HG03196 (cell line): ENCODE measurements around the gene DKK1.

Experiments used
- ATAC-seq: cut with Tn5 transposase; IDR thresholded peaks from one replicate; pipeline ENCODE4 v1.9.1; 2021; ENCODE audit not compliant: unreplicated experiment

Gene DKK1

GRCh38 chr10:52316500-52316899 lies 2.4 kb downstream of the DKK1 start:
- ATAC-seq = no peak

- ATAC-seq = no peak
Measured at GRCh38 chr10:52318136-52318701, 4.1 kb downstream of the DKK1 start.

DNA sequence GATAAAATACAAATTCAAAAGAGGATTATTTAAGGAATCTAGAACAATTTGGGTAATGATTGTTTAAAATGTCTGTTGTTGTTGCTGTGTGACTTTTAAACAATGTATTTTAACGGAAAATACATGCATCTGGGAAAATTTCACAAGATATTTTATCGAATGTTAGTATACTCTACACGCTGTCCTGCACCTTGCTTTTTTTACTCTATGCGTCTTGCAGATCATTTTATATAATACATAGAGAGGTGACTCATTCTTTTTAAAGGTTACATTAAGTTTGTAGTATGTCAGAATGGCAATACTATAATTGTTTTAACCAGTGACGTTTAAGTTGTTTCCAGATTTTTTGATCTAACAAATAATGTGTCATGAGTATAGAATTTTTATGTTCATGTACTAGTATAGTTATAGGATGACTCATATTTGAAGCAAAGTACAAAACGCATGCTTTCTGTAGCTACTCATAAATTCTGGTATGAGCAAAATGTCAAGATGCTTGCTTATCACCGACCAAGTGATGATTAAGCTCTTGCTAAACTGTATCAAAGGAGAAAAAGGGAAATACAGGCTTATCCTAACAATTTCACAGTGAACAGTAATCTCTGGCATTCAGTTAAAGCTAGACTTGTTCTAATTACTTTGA lies 4.9 kb downstream of the DKK1 start:
- ATAC-seq = no peak

GRCh38 chr10:52319926-52320325 lies 5.8 kb downstream of the DKK1 start:
- no peak for ATAC-seq

DNA sequence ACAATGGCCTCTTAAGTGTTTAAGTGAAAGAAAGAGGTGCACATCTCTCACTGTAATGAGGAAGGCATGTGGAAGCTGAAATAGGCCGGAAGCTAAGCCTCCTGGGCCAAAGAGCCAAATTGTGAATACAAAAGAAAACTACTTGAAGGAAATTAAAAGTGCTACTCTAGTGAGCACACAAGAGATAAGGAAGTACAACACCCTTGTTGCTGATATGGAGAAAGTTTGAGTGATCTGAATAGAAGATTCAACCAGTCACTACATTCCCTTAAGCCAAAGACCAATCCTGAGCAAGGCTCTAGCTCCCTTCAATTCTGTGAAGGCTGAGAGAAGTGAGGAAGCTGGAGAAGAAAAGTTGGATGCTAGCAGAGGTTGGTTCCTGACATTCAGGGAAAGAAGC lies 8.2 kb downstream of the DKK1 start:
- no peak for ATAC-seq

- ATAC-seq = no peak
Measured at GRCh38 chr10:52322936-52323335, 8.9 kb downstream of the DKK1 start.

- no peak for ATAC-seq
Measured at GRCh38 chr10:52326382-52326781, 12.3 kb downstream of the DKK1 start.

GRCh38 chr10:52331638-52332364 lies 17.7 kb downstream of the DKK1 start:
- no peak for ATAC-seq

- ATAC-seq = no peak
Measured at GRCh38 chr10:52332815-52333214, 18.7 kb downstream of the DKK1 start.

DNA sequence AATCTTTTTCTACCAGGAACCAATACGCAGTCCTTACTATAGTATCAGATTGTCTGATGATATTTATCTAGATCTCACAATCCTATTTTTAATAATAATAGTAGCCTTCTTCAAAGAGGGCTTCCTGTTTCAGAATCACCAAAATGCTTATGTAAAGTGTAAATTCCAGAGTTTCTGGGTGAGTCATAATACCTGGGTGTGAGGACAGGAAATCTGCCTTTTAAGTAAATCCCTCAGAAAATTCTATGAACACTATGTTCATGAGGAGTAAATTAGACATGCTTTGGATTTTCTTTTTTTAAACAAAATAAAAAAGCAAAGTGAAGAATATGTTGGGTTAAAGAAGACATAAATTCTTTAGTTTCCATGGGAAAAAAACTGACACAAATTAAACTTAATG lies 20.5 kb downstream of the DKK1 start:
- ATAC-seq = no peak

- ATAC-seq = no peak
Measured at GRCh38 chr10:52335665-52336064, 21.6 kb downstream of the DKK1 start.

- ATAC-seq = no peak
Measured at GRCh38 chr10:52337225-52337624, 23.1 kb downstream of the DKK1 start.

DNA sequence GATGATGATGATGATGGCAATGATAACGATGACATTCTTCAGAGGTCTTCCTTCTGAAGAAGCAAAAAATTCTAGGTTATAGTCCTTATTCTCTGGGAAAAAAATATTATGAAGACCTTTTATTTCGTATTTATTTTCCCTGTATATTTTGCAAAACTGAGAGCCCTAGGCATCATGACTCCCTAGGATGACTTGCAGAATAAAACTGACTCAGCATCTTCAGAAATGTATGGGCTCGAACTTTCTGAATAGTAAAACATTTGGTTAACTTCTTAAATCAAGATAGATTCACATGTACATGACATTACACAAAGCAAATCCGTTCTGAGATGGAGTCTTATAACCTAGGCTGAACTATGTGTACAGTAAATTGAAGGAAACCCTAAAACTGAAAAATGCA lies 29.4 kb downstream of the DKK1 start:
- ATAC-seq = no peak

DNA sequence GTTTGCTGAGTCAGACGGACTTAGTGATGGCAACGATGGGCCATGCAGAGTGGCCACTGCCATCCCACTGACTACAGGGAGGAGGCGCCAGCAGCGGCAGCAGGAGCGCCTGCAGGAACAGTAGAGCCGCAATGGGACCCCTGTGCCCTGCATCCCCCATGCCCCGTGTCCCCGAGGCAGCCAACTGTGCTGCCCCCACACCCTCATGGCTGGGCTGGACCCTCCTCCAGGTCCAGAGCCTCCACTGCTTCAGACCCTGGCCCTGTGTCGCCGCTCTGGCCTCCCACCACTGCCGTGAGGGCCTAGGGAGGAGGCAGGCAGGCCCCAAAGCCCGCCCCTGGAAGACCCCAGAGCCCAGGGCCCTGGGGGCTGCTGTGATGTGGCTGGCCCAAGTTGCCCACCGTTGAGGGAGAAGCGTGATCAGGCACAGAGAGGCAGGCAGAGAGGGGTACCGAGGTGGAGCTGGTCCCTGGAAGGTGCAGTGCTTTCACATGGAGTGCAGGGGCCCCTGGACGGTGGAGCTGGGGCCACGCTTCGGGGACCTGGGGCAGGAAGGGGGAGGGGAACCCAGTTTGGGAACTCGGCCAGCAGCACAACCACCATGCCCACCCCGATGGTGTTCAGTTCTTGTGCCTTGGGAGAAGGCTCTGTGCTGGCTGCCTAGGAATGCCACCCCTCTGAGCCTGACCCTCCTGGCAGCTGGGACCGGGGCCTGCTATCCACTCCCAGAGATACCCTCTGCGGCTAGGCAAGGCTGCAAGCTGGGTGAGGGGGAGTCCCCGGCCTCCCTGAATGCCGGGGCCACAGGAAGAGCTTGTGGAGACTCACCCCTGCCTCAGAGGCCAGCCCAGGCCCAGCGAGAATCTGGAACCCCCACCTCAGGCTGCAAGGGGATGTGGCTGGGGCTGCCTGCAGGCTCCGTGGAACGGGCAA lies 32.6 kb downstream of the DKK1 start:
- ATAC-seq = no peak

DNA sequence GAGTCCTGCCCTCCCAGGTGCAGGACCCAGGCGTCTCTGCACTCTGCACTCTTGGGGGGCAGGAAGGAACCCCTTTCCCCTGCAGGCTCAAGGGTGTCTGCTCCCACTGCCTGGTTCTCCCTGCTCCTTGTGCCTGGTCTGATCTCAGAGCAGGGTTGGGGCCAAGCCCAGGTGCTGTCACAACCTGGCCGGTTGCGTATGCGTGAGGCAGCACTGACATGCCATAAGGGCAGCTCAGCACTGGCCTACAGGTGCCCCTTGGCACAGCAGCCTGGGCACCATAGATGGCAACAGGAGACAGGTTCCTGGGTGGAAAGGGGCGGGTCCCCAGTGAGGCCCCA lies 33.2 kb downstream of the DKK1 start:
- ATAC-seq = no peak

DNA sequence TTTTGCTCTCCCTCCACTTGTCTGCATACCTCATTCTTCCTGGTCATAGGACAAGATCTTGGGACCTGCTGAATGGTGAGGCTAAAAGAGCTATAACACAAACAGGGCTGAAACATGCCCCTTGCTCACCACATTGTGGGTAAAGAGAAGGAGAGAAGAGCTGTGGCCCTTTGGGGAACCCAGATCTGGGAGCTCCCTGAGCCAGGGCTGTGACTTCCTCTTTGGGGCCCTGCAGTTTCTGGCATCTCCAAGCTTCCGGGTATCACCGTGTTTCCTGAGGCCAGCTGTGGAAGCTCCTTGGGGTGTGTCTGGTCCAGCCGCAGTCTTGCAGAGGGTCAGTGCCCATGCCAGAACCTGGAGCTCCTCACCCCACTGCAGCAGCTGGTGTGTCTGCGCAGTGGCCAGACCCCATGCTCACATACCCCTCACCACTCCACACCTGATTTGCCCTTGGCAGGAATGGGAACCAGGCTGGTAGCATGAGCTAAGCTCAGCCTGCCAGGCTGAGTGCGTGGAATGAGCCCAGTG lies 34.0 kb downstream of the DKK1 start:
- ATAC-seq = no peak

DNA sequence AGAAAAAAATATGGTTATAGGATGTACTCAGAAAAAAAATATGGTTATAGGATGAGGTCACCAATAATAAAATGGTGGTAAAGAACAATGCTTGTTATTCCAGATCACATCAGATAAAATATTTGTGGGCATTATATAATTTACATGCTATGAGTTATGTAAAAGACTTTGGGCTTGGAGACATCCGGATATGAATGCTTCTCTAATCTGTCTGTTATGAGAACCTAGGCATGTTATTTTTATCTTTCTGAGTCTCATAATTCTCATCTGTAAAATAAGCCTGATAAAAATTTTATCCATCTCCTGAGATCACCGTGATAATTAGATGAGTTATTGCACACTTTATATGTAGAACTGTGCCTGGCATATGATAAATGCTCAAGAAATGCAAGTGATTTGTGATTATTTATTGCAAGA lies 37.8 kb downstream of the DKK1 start:
- ATAC-seq = no peak

DNA sequence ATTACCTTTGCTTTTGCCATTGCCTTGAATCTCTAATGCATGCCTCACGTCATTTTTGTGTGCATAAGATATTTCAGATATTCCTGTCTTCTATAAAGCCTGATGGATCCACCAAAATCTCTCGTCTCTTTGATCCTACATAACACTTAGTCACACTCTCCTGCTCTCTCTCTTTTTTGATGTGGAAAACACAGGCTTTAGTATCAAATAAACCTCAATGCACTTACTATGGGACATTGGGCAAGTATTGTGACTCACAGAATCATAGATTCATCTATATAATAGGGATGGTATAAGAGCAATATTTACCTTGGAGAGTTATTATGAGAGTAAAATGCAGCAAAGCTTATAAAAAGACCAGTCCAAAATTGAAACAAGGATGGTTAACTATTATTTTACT lies 39.1 kb downstream of the DKK1 start:
- no peak for ATAC-seq

DNA sequence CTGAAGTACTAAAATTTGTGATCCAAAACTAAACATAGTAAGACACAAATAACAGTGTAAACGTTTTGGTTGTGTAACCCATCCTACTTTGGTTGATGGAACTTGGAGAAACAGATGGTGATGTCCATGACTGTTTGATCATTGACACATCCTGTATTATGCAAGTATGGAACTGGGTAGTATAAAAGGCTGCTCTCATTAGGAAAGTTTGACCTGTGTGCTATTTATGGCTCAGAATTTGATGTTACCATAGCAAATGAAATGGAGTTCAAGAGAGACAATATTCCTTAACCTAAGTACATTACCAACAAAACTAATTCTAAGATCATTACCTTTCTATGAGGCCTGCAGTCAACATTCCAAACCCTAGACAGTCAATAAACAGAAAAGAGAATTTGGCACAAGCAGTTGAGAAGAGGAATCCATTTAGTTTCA lies 39.9 kb downstream of the DKK1 start:
- ATAC-seq = no peak

DNA sequence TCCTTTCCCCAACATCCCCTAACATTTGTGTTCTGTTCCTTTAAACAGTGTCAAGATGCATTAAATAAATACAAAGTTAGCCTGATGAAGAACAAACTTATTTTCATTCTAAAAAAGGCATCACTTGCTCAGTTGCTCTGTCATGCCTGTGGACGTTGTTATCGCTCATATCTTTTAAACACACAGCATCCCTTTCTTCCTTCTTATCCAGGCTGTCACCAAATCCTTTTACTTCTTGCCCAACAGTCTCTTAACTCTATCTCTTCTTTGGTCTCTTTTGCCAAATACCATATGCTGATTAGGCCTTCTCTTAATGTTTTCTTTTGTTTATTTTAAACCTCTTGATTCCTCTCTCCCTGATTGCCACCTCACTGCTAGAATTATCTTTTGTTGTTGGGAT lies 43.9 kb downstream of the DKK1 start:
- no peak for ATAC-seq

GRCh38 chr10:52359441-52359840 lies 45.4 kb downstream of the DKK1 start:
- ATAC-seq = no peak
